ENCODE measurements around the gene RNF223. TPM values are rescaled to one million over a fixed set of nuclear protein-coding genes. Genes with fewer than 3 reads are reported as not detected.
"Not testable (repeated sequence)": the region's sequence is repeated elsewhere in the genome, so short reads cannot be mapped to it uniquely, and the experiment has no call there.

The RNF223 gene
- total and polyA plus RNA-seq, 12 donors: not detected

DNA sequence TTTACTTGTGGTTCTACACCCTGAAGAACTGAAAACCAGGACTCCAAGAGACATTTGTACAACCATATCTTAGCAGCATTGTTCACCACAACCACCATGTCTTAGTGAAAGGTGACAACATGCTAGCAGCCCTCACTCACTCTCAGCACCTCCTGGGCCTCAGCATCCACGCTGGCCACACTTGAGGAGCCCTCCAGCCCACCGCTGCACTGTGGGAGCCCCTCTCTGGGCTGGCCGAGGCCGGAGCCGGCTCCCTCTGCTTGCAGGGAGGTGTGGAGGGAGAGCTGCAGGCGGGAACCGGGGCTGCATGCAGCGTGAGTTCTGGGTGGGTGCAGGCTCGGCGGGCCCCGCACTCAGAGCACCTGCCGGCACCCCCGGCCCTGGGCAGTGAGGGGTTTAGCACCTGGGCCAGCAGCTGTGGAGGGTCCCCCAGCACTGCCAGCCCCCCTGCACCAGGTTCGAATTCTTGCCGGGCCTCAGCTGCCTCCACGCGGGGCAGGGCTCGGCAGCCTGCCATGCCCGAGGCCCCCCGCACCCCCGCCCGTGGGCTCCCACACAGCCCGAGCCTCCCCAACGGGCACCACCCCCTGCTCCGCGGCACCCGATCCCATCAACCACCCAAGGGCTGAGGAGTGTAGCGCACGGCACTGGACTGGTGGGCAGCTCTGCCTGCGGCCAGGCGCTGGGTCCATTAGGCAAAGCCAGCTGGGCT lies 32.6 kb upstream of the RNF223 start:
- ATAC-seq (peak in 2 of 8 donors; percentile 20 to 55), DNase-seq (no peak)
- Histone ChIP-seq H3K36me3 (peaks cover 0 to 5% (median 0%) of the 10 kb centered on the region in 9 donors), H3K27ac (no peak overlapping the region), H3K9me3 (peaks cover 0 to 8% (median 0%) of the 10 kb centered on the region in 11 donors), H3K27me3 (no peaks in the 10 kb centered on the region), H3K4me1 (no peaks in the 10 kb centered on the region), H3K4me3 (no peak overlapping the region)
- WGBS, 2 donors: 98% methylated on average over 31 of the region's 31 CpGs
- intact Hi-C loops (cut with DNase I): no loop called here
- TF ChIP-seq, protein P1, sequence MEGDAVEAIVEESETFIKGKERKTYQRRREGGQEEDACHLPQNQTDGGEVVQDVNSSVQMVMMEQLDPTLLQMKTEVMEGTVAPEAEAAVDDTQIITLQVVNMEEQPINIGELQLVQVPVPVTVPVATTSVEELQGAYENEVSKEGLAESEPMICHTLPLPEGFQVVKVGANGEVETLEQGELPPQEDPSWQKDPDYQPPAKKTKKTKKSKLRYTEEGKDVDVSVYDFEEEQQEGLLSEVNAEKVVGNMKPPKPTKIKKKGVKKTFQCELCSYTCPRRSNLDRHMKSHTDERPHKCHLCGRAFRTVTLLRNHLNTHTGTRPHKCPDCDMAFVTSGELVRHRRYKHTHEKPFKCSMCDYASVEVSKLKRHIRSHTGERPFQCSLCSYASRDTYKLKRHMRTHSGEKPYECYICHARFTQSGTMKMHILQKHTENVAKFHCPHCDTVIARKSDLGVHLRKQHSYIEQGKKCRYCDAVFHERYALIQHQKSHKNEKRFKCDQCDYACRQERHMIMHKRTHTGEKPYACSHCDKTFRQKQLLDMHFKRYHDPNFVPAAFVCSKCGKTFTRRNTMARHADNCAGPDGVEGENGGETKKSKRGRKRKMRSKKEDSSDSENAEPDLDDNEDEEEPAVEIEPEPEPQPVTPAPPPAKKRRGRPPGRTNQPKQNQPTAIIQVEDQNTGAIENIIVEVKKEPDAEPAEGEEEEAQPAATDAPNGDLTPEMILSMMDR (IDR thresholded peaks at IDR 0.05): no peak

DNA sequence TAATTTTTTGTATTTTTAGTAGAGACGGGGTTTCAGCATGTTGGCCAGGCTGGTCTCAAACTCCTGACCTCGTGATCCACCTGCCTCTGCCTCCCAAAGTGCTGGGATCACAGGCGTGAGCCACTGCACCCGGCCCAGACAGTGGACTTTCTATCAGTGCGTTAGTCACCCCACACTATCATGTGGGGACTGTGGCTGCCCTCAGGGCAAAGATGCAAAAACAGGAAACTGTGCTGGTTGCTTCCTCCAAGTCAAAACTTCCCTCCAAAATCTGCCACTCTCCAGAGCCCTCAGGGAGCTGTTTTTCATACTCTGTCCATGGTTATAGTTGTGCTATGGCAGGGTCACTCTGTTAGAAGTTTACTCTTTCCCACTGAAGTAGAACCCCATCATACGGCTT lies 30.0 kb upstream of the RNF223 start:
- peaks cover 0 to 18% (median 0%) of the 10 kb centered on the region in 11 donors for H3K9me3 ChIP-seq
- H3K27me3 ChIP-seq; intact Hi-C loops (cut with DNase I); H3K27ac ChIP-seq; ATAC-seq; DNase-seq; H3K4me1 ChIP-seq; H3K4me3 ChIP-seq; H3K36me3 ChIP-seq: not testable (repeated sequence)
- WGBS, 2 donors: 86 to 89% methylated on average over 6 of the region's 6 CpGs

DNA sequence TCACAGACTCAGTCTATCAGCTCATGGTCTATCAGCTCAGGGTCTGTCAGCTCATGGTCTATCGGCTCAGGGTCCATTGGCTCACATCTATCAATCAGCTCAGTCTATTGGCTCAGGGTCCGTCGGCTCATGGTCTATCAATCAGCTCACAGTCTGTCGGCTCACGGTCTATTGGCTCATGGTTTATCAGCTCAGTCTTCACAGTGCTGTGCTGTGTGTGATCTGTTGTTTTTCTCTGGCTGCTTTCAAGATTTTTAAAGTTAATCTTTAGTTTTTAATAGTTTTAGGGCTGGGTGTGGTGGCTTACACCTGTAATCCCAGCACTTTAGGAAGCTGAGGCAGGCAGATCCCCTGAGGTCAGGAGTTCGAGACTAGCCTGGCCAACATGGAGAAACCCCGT lies 27.4 kb upstream of the RNF223 start:
- intact Hi-C loops (cut with DNase I): no loop called here
- DNase-seq: no peak
- WGBS, 2 donors: 95 to 97% methylated on average over 7 of the region's 7 CpGs
- TF ChIP-seq, protein P1 (IDR thresholded peaks at IDR 0.05): no peak
- Histone ChIP-seq H3K4me3 (no peak overlapping the region), H3K4me1 (no peaks in the 10 kb centered on the region), H3K9me3 (peaks cover 0 to 15% (median 0%) of the 10 kb centered on the region in 11 donors), H3K27me3 (no peaks in the 10 kb centered on the region), H3K36me3 (no peaks in the 10 kb centered on the region), H3K27ac (no peak overlapping the region)
- ATAC-seq: no peak

DNA sequence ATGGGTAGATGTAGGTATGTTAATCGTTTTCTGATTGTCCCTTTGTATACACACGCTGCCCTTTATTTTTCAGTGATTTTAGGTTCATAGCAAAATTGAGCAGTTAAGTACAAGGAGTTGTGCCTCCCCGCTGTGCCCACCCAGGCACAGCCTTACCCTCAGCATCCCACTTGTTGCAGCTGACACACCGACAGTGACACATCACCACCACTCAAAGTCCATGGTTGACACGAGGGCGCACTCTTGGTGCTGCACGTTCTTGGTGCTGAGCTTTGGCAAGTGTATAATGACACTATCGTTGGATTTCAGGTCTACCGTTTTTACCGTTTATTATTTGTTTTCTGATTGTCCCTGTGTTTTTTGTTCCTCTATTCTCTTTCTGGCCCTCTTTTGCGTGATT lies 26.2 kb upstream of the RNF223 start:
- TF ChIP-seq, protein P1 (IDR thresholded peaks at IDR 0.05): no peak
- ATAC-seq (no peak), DNase-seq (no peak)
- WGBS, 2 donors: 96 to 98% methylated on average over 11 of the region's 11 CpGs
- Histone ChIP-seq H3K9me3 (peaks cover 0 to 11% (median 0%) of the 10 kb centered on the region in 11 donors), H3K4me1 (no peaks in the 10 kb centered on the region), H3K4me3 (no peak overlapping the region), H3K27ac (no peak overlapping the region), H3K36me3 (no peaks in the 10 kb centered on the region), H3K27me3 (no peaks in the 10 kb centered on the region)
- intact Hi-C loops (cut with DNase I): no loop called here

DNA sequence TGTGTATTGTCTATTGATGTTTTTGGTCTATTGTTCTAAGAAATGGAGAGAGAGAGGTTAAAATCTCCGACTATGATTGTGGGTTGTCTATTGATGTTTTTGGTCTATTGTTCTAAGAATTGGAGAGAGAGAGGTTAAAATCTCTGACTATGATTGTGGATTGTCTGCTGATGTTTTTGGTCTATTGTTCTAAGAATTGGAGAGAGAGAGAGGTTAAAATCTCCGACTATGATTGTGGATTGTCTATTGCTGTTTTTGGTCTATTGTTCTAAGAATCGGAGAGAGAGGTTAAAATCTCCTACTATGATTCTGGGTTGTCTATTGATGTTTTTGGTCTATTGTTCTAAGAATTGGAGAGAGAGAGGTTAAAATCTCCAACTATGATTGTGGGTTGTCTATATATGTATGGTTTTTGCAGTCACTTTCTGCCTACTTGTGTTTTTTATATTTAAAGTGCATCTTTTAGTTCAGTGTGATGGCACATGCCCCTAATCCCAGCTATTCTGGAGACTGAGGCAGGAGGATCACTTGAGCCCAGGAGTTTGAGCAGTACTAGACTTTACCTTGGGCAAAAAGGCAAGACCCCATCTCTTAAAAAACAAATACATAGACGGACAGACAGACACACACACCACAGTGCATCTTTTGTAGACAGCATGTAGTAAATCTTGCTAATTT lies 25.5 kb upstream of the RNF223 start:
- DNase-seq (no peak), ATAC-seq (no peak)
- H3K9me3 ChIP-seq: peaks cover 0 to 11% (median 0%) of the 10 kb centered on the region in 11 donors
- H3K36me3 ChIP-seq: no peaks in the 10 kb centered on the region
- H3K4me3 ChIP-seq: no peak overlapping the region
- TF ChIP-seq, protein P1 (IDR thresholded peaks at IDR 0.05): no peak
- H3K27me3 ChIP-seq: no peaks in the 10 kb centered on the region
- no peaks in the 10 kb centered on the region for H3K4me1 ChIP-seq
- intact Hi-C loops (cut with DNase I): no loop called here
- WGBS, 2 donors: 86 to 87% methylated on average over 4 of the region's 4 CpGs
- H3K27ac ChIP-seq: no peak overlapping the region

Data from heart right ventricle (tissue), 16 donors.